SJSA1 (cell line): ENCODE measurements around the gene ZGLP1. TPM values are rescaled to one million over a fixed set of nuclear protein-coding genes. Genes with fewer than 3 reads are reported as not detected.

ENCODE experiments used
- DNase-seq, 2 experiments: peaks; one replicate each; pipeline ENCODE4 v3.0.0-alpha.2; 2015 to 2020; ENCODE audit warnings: low spot score in 2 of 2, low read depth in 1 of 2
- H3K27ac ChIP-seq: fragments of 250-450 bp; sonication (Bioruptor Pico); 2 replicates; pipeline ENCODE4 v1.5.1; 2020; ENCODE audit warnings: mild to moderate bottlenecking, moderate library complexity
- H3K27me3 ChIP-seq: fragments of 250-450 bp; sonication (Bioruptor Pico); replicated peaks from 2 replicates; pipeline ENCODE4 v1.5.1; 2020; ENCODE audit warnings: mild to moderate bottlenecking, moderate library complexity
- H3K36me3 ChIP-seq: fragments of 250-450 bp; sonication (Bioruptor Pico); 2 replicates; pipeline ENCODE4 v1.5.1; 2020; ENCODE audit warnings: mild to moderate bottlenecking
- H3K4me1 ChIP-seq: fragments of 250-450 bp; sonication (Bioruptor Pico); replicated peaks from 2 replicates; pipeline ENCODE4 v1.6.1; 2021; ENCODE audit warnings: mild to moderate bottlenecking
- H3K4me3 ChIP-seq: fragments of 250-450 bp; sonication (Bioruptor Pico); 2 replicates; pipeline ENCODE4 v1.5.1; 2020; ENCODE audit warnings: mild to moderate bottlenecking
- H3K9me3 ChIP-seq: fragments of 250-450 bp; sonication (Bioruptor Pico); replicated peaks from 2 replicates; pipeline ENCODE4 v1.5.1; 2020; ENCODE audit warnings: mild to moderate bottlenecking
- total RNA-seq: library from RNA; depleted of rRNA; stranded (reverse); fragments of >200 nt; shearing (Covaris generic); gene quantifications from 2 replicates; pipeline ENCODE4 v1.2.3, GENCODE V29; 2014

ZGLP1 gene
- total RNA-seq, 1 experiment from 2014 or later: 1.2 TPM

- peaks cover 7% of the 10 kb centered on the region; the same call in 1 of the 2 replicates for H3K4me1 ChIP-seq
- no peak overlapping the region for H3K27ac ChIP-seq
- peaks cover 81% of the 10 kb centered on the region for H3K36me3 ChIP-seq
Measured at GRCh38 chr19:10318807-10319682, 9.4 kb upstream of the ZGLP1 start.

GRCh38 chr19:10317857-10318462 lies 8.3 kb upstream of the ZGLP1 start:
- H3K27me3 ChIP-seq: no peaks in the 10 kb centered on the region
- DNase-seq: no peak

More at GRCh38 chr19:10318807-10319682, 9.4 kb upstream of the ZGLP1 start:
- no peak overlapping the region for H3K4me3 ChIP-seq
- no peaks in the 10 kb centered on the region for H3K9me3 ChIP-seq
- no peaks in the 10 kb centered on the region for H3K27me3 ChIP-seq
- DNase-seq: no peak

GRCh38 chr19:10317045-10317856 lies 7.6 kb upstream of the ZGLP1 start:
- no peaks in the 10 kb centered on the region for H3K27me3 ChIP-seq
- H3K4me1 ChIP-seq: peaks cover 7% of the 10 kb centered on the region; the same call in 1 of the 2 replicates
- H3K4me3 ChIP-seq: no peak overlapping the region
- no peak for DNase-seq
- H3K9me3 ChIP-seq: no peaks in the 10 kb centered on the region
- H3K27ac ChIP-seq: no peak overlapping the region
- H3K36me3 ChIP-seq: peaks cover 71% of the 10 kb centered on the region

More at GRCh38 chr19:10317857-10318462, 8.3 kb upstream of the ZGLP1 start:
- H3K4me1 ChIP-seq: peaks cover 7% of the 10 kb centered on the region; the same call in 1 of the 2 replicates
- peaks cover 75% of the 10 kb centered on the region for H3K36me3 ChIP-seq
- H3K4me3 ChIP-seq: no peak overlapping the region
- no peaks in the 10 kb centered on the region for H3K9me3 ChIP-seq
- H3K27ac ChIP-seq: no peak overlapping the region

- Histone ChIP-seq H3K36me3 (peaks cover 63% of the 10 kb centered on the region), H3K4me1 (peaks cover 7% of the 10 kb centered on the region; the same call in 1 of the 2 replicates), H3K9me3 (no peaks in the 10 kb centered on the region), H3K4me3 (peak overlapping the region; percentile 65), H3K27ac (no peak overlapping the region), H3K27me3 (no peaks in the 10 kb centered on the region)
- DNase-seq: no peak
Measured at GRCh38 chr19:10316229-10317044, 6.8 kb upstream of the ZGLP1 start.

- H3K27ac ChIP-seq: no peak within 1 kb of the TSS
- no peaks in the 10 kb centered on the region for H3K9me3 ChIP-seq
- no peaks in the 10 kb centered on the region for H3K27me3 ChIP-seq
- DNase-seq: peak; percentile 61 to 82
- H3K4me3 ChIP-seq: peak within 1 kb of the TSS; percentile 65
- peaks cover 7% of the 10 kb centered on the region; the same call in 1 of the 2 replicates for H3K4me1 ChIP-seq
- peaks cover 55% of the 10 kb centered on the region for H3K36me3 ChIP-seq
Measured at GRCh38 chr19:10315335-10316214, 6.0 kb upstream of the ZGLP1 start, which contains the start of gene FDX2. TSS of gene FDX2 (minus strand) at chr19:10316015. CDS start at chr19:10315996, 19 bp downstream.

GRCh38 chr19:10306327-10306726 lies 3.3 kb downstream of the ZGLP1 start:
- Histone ChIP-seq H3K27me3 (no peaks in the 10 kb centered on the region), H3K27ac (no peak overlapping the region), H3K4me3 (no peak overlapping the region), H3K9me3 (no peaks in the 10 kb centered on the region), H3K36me3 (peaks cover 13% of the 10 kb centered on the region; the same call in 1 of the 2 replicates), H3K4me1 (peaks cover 25% of the 10 kb centered on the region)
- DNase-seq: no peak

- Histone ChIP-seq H3K9me3 (no peaks in the 10 kb centered on the region), H3K4me1 (peaks cover 25% of the 10 kb centered on the region), H3K4me3 (no peak overlapping the region), H3K27ac (peak overlapping the region; percentile 42; the same call in 1 of the 2 replicates), H3K27me3 (no peaks in the 10 kb centered on the region), H3K36me3 (peaks cover 13% of the 10 kb centered on the region; the same call in 1 of the 2 replicates)
- no peak for DNase-seq
Measured at GRCh38 chr19:10305139-10305806, 4.3 kb downstream of the ZGLP1 start.

- no peak for DNase-seq
- peaks cover 15% of the 10 kb centered on the region for H3K4me1 ChIP-seq
- H3K27ac ChIP-seq: no peak overlapping the region
- H3K36me3 ChIP-seq: no peaks in the 10 kb centered on the region
- no peaks in the 10 kb centered on the region for H3K9me3 ChIP-seq
- no peak overlapping the region for H3K4me3 ChIP-seq
- no peaks in the 10 kb centered on the region for H3K27me3 ChIP-seq
Measured at GRCh38 chr19:10299545-10300458, 9.8 kb downstream of the ZGLP1 start.

- peaks cover 11% of the 10 kb centered on the region for H3K27me3 ChIP-seq
- H3K36me3 ChIP-seq: no peaks in the 10 kb centered on the region
- H3K9me3 ChIP-seq: no peaks in the 10 kb centered on the region; the same call in none of the 2 replicates
- H3K4me3 ChIP-seq: no peak overlapping the region
- H3K4me1 ChIP-seq: peaks cover 18% of the 10 kb centered on the region
- no peak for DNase-seq
- no peak overlapping the region for H3K27ac ChIP-seq
Measured at GRCh38 chr19:10295847-10296591, 13.6 kb downstream of the ZGLP1 start.

GRCh38 chr19:10295305-10295846 lies 14.2 kb downstream of the ZGLP1 start:
- no peak overlapping the region for H3K4me3 ChIP-seq
- H3K4me1 ChIP-seq: peaks cover 25% of the 10 kb centered on the region
- no peaks in the 10 kb centered on the region for H3K36me3 ChIP-seq
- no peak for DNase-seq
- H3K27me3 ChIP-seq: peaks cover 18% of the 10 kb centered on the region
- no peaks in the 10 kb centered on the region; the same call in none of the 2 replicates for H3K9me3 ChIP-seq
- no peak overlapping the region for H3K27ac ChIP-seq
